MCF 10A (cell line): ENCODE measurements around the gene HAP1. TPM values are rescaled to one million over a fixed set of nuclear protein-coding genes. Genes with fewer than 3 reads are reported as not detected.

Experiments used
- BruUV-seq: library from RNA; stranded (reverse); fragments of 400-500 nt; replicated peaks from 2 replicates; lab custom pipeline; 2021; lab: Mats Ljungman, UMichigan
- CTCF ChIA-PET: fragments of 300-600 bp; sonication (Branson Sonifier 250); formaldehyde crosslinking; extraction: SDS; loops from one replicate; lab custom pipeline; 2021; ENCODE audit warnings: antibody characterized with exemption, inconsistent platforms; lab: Yijun Ruan, JAX
- POLR2A ChIA-PET: fragments of 300-600, 350-650 bp; sonication (Branson Sonifier 250); formaldehyde crosslinking; extraction: SDS; loops from one replicate; lab custom pipeline; 2020; ENCODE audit warnings: antibody characterized with exemption, inconsistent platforms; lab: Yijun Ruan, JAX
- DNase-seq: peaks from one replicate; pipeline ENCODE4 v3.0.0-alpha.2; 2018; ENCODE audit not compliant: unreplicated experiment
- H3K27ac Mint-ChIP-seq: one replicate; pipeline ENCODE4 v1.8.0; 2022; ENCODE audit warnings: mild to moderate bottlenecking, low read depth, mixed read lengths; ENCODE audit not compliant: unreplicated experiment
- H3K27me3 Mint-ChIP-seq: one replicate; pipeline ENCODE4 v1.8.0; 2022; ENCODE audit warnings: mixed read lengths; ENCODE audit not compliant: insufficient read depth, unreplicated experiment
- H3K36me3 Mint-ChIP-seq: one replicate; pipeline ENCODE4 v1.8.0; 2022; ENCODE audit warnings: mild to moderate bottlenecking, moderate library complexity, mixed read lengths; ENCODE audit not compliant: insufficient read depth, unreplicated experiment
- H3K4me1 Mint-ChIP-seq: one replicate; pipeline ENCODE4 v1.8.0; 2022; ENCODE audit warnings: mixed read lengths; ENCODE audit not compliant: insufficient read depth, unreplicated experiment
- H3K4me3 Mint-ChIP-seq: one replicate; pipeline ENCODE4 v1.8.0; 2022; ENCODE audit warnings: mild to moderate bottlenecking, moderate library complexity, mixed read lengths; ENCODE audit not compliant: unreplicated experiment
- H3K9me3 Mint-ChIP-seq: one replicate; pipeline ENCODE4 v1.8.0; 2022; ENCODE audit warnings: mixed read lengths; ENCODE audit not compliant: unreplicated experiment
- CTCF ChIP-seq: fragments of 200-600 bp; IDR thresholded peaks from one replicate; pipeline ENCODE4 v1.8.0; 2022; ENCODE audit warnings: antibody characterized with exemption, mild to moderate bottlenecking; ENCODE audit not compliant: unreplicated experiment
- intact Hi-C: fragments of 100-400 bp; cut with micrococcal nuclease; formaldehyde crosslinking; loops from 2 replicates; pipeline ENCODE4 v1.14.1; 2022
- total RNA-seq: library from RNA; stranded (reverse); gene quantifications from 2 replicates; pipeline ENCODE4 v1.2.3, GENCODE V29; 2022

Gene HAP1
- total RNA-seq, 1 experiment from 2014 or later, result 0.37 TPM

- H3K4me3 Mint-ChIP-seq, result no peak overlapping the region
- H3K27ac Mint-ChIP-seq, result peak overlapping the region; percentile 63
These were observed 41.2 kb upstream of the HAP1 start for GRCh38 chr17:41775394-41776226.

GRCh38 chr17:41773731-41774193 is 39.3 kb upstream of the HAP1 start:
- no peak for TF ChIP-seq CTCF
- Mint-ChIP-seq H3K36me3 (peaks cover 74% of the 10 kb centered on the region), H3K27me3 (no peaks in the 10 kb centered on the region), H3K27ac (peak overlapping the region; percentile 73), H3K4me1 (peaks cover 19% of the 10 kb centered on the region), H3K4me3 (no peak overlapping the region), H3K9me3 (no peaks in the 10 kb centered on the region)
- POLR2A ChIA-PET, result interaction anchor here (0.7 to 18.0 kb wide), 7 partner anchors 11 to 924 kb away, joined by 3 to 599 read pairs (median 7); partner anchors contain the start of genes FKBP10, JUP, KLHL11 and P3H4
- CTCF ChIA-PET, result interaction anchor here (0.6 to 3.3 kb wide), 8 partner anchors 12 to 104 kb away, joined by 3 to 26 read pairs (median 4); partner anchors contain the start of gene JUP
- intact Hi-C loops, result loop anchor here (1.0 to 2.0 kb wide), 3 partner anchors 11 to 35 kb away; no protein-coding TSS in a partner anchor
- peak; percentile 11 for DNase-seq
- BruUV-seq, result no TSS peak

More at GRCh38 chr17:41775394-41776226, 41.2 kb upstream of the HAP1 start:
- DNase-seq, result peak; percentile 49
- Mint-ChIP-seq H3K27me3 (no peaks in the 10 kb centered on the region), H3K9me3 (no peaks in the 10 kb centered on the region), H3K36me3 (peaks cover 68% of the 10 kb centered on the region), H3K4me1 (peaks cover 19% of the 10 kb centered on the region)
- BruUV-seq, result no TSS peak
- POLR2A ChIA-PET, result interaction anchor here (5.7 to 18.0 kb wide), 2 partner anchors 10 to 28 kb away, joined by 84 to 599 read pairs; partner anchors contain the start of genes FKBP10, JUP and P3H4
- no peak for TF ChIP-seq CTCF
- CTCF ChIA-PET, result interaction anchor here (0.6 to 3.3 kb wide), 3 partner anchors 26 to 144 kb away, joined by 3 to 26 read pairs (median 4); no protein-coding TSS in a partner anchor
- intact Hi-C loops, result no loop called here

GRCh38 chr17:41773190-41773588 is 38.7 kb upstream of the HAP1 start:
- Mint-ChIP-seq H3K27me3 (no peaks in the 10 kb centered on the region), H3K36me3 (peaks cover 74% of the 10 kb centered on the region), H3K4me1 (peaks cover 19% of the 10 kb centered on the region), H3K4me3 (peak overlapping the region; percentile 33), H3K9me3 (no peaks in the 10 kb centered on the region), H3K27ac (peak overlapping the region; percentile 73)
- DNase-seq, result peak; percentile 92
- intact Hi-C loops, result loop anchor here (1.0 to 2.0 kb wide), 3 partner anchors 11 to 34 kb away; no protein-coding TSS in a partner anchor
- no TSS peak for BruUV-seq
- ChIA-PET POLR2A (interaction anchor here (0.7 to 18.0 kb wide), 8 partner anchors 10 to 924 kb away, joined by 3 to 599 read pairs (median 6); partner anchors contain the start of genes FKBP10, JUP, KLHL11 and P3H4), CTCF (interaction anchor here (0.6 to 3.3 kb wide), 9 partner anchors 13 to 103 kb away, joined by 3 to 26 read pairs (median 5); partner anchors contain the start of gene JUP)
- TF ChIP-seq CTCF, result no peak
